HG03139 (cell line): Measurements from ENCODE around the gene G3BP1.
"Not testable (repeated sequence)": the region's sequence is repeated elsewhere in the genome, so short reads cannot be mapped to it uniquely, and the experiment has no call there.

Source experiments
- ATAC-seq: cut with Tn5 transposase; IDR thresholded peaks from one replicate; pipeline ENCODE4 v1.9.1; 2021; ENCODE audit not compliant: unreplicated experiment

The G3BP1 gene

GRCh38 chr5:151856861-151857260 is 85.1 kb downstream of the G3BP1 start:
- ATAC-seq = no peak

- ATAC-seq = not testable (repeated sequence)
Measured at GRCh38 chr5:151860867-151861266, 89.1 kb downstream of the G3BP1 start.
